NT2/D1 (cell line): ENCODE results near the gene REEP3.

Experiments used
- SUZ12 ChIP-seq: IDR thresholded peaks from 2 replicates; pipeline ENCODE4 v1.6.1; 2011; ENCODE audit not compliant: insufficient read length, insufficient read depth; ENCODE audit errors: extremely low read depth
- YY1 ChIP-seq: IDR thresholded peaks from 2 replicates; pipeline ENCODE4 v1.6.1; 2011; ENCODE audit not compliant: insufficient read length, insufficient read depth
- ZNF274 ChIP-seq: IDR thresholded peaks from 2 replicates; pipeline ENCODE4 v1.6.1; 2011; ENCODE audit warnings: mild to moderate bottlenecking, low read depth, low read length

DNA sequence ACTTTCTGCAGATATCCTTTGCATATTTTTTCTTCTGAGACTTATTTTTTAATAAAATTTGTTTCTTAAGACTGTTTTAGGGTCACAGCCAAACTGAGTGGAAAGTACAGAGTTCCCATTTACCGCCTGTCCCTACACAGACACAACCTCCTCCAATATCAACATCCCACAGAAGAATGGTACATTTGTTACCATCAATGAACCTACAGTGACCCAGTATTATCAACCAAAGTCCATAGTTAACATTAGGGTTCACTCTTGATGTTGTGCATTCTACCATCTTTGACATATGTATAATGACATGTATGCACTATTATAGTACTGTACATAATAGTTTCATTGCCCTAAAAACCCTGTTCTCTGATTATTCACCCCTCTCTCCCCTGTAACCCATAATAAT lies 14.6 kb upstream of the REEP3 start:
- TF ChIP-seq ZNF274 = no peak
- no peak for TF ChIP-seq YY1
- TF ChIP-seq SUZ12 = no peak
